Endodermal cell (in vitro differentiated cells): ENCODE measurements around the gene TRIM38. TPM values are rescaled to one million over a fixed set of nuclear protein-coding genes. Genes with fewer than 3 reads are reported as not detected.
A peak's percentile ranks its signal among the peaks of the same experiment; 100 is the strongest.
"Not testable (repeated sequence)": the region's sequence is repeated elsewhere in the genome, so short reads cannot be mapped to it uniquely, and the experiment has no call there.

Experiments used
- DNase-seq: peaks from one replicate; pipeline ENCODE4 v3.0.0-alpha.2; 2017
- H3K27ac ChIP-seq: 2 replicates; pipeline ENCODE4 v1.5.1; 2013; ENCODE audit warnings: mild to moderate bottlenecking, low read depth, low read length, moderate library complexity
- H3K27me3 ChIP-seq: 2 replicates; pipeline ENCODE4 v1.6.1; 2013; ENCODE audit warnings: mild to moderate bottlenecking, low read length, moderate library complexity; ENCODE audit not compliant: insufficient read depth, control insufficient read depth, poor library complexity, severe bottlenecking
- H3K36me3 ChIP-seq: 2 replicates; pipeline ENCODE4 v1.7.0; 2013; ENCODE audit warnings: mild to moderate bottlenecking, low read length, moderate library complexity; ENCODE audit not compliant: control insufficient read depth, insufficient read depth
- H3K4me1 ChIP-seq: one replicate; pipeline ENCODE4 v1.7.0; 2013; ENCODE audit warnings: low read length; ENCODE audit not compliant: control insufficient read depth, insufficient read depth
- H3K4me3 ChIP-seq: 2 replicates; pipeline ENCODE4 v1.5.1; 2013; ENCODE audit warnings: mild to moderate bottlenecking, low read length, moderate library complexity
- H3K9ac ChIP-seq: 2 replicates; pipeline ENCODE4 v1.6.1; 2013; ENCODE audit warnings: mild to moderate bottlenecking, low read length, moderate library complexity; ENCODE audit not compliant: poor library complexity, severe bottlenecking; ENCODE audit errors: extremely low read depth
- H3K9me3 ChIP-seq: 2 replicates; pipeline ENCODE4 v1.6.1; 2013; ENCODE audit warnings: mild to moderate bottlenecking, low read length, moderate library complexity; ENCODE audit not compliant: control insufficient read depth
- H3K27ac Mint-ChIP-seq: 2 replicates; pipeline ENCODE4 v1.8.0; 2020; ENCODE audit warnings: mixed read lengths
- H3K27me3 Mint-ChIP-seq: 2 replicates; pipeline ENCODE4 v1.8.0; 2021; ENCODE audit warnings: mild to moderate bottlenecking, mixed read lengths; ENCODE audit not compliant: insufficient read depth
- H3K36me3 Mint-ChIP-seq: 2 replicates; pipeline ENCODE4 v1.8.0; 2020; ENCODE audit warnings: low read depth, mixed read lengths
- H3K4me1 Mint-ChIP-seq: 2 replicates; pipeline ENCODE4 v1.8.0; 2020; ENCODE audit warnings: mixed read lengths
- H3K4me3 Mint-ChIP-seq: 2 replicates; pipeline ENCODE4 v1.8.0; 2020; ENCODE audit warnings: mild to moderate bottlenecking, moderate library complexity, mixed read lengths
- H3K9me3 Mint-ChIP-seq: 2 replicates; pipeline ENCODE4 v1.8.0; 2020; ENCODE audit warnings: mild to moderate bottlenecking, mixed read lengths
- WGBS, 2 experiments: methylation state at CpG; one replicate each; pipeline versions ENCODE4 v1.1.5 to v1.1.7; 2013; ENCODE audit warnings: missing lambda C conversion rate in 2 of 2, mixed read lengths in 1 of 2; ENCODE audit not compliant: insufficient coverage in 1 of 2, insufficient read length in 1 of 2; 5-methylcytosine and 5-hydroxymethylcytosine counted together
- total RNA-seq, 2 donors: library from RNA; stranded (reverse); fragmentation: NEBNext Ultra II Directional in 1 of 2; extraction: Animal tissue kit (Norgen Biotek cat#: 25700) in 1 of 2; gene quantifications; 2 replicates in 1 of 2; 3 replicates in 1 of 2; pipeline ENCODE4 v1.2.1, GENCODE V29; 2021
- TF ChIP-seq, protein P1 (sequence below): fragments of 200-600 bp; sonication (generic); conservative IDR thresholded peaks from 2 replicates; pipeline ENCODE4 v1.5.0; 2021; ENCODE audit warnings: antibody characterized with exemption, mild to moderate bottlenecking

TRIM38 gene
- total RNA-seq, 2 donors from 2014 or later: 4.2 to 4.4 TPM

DNA sequence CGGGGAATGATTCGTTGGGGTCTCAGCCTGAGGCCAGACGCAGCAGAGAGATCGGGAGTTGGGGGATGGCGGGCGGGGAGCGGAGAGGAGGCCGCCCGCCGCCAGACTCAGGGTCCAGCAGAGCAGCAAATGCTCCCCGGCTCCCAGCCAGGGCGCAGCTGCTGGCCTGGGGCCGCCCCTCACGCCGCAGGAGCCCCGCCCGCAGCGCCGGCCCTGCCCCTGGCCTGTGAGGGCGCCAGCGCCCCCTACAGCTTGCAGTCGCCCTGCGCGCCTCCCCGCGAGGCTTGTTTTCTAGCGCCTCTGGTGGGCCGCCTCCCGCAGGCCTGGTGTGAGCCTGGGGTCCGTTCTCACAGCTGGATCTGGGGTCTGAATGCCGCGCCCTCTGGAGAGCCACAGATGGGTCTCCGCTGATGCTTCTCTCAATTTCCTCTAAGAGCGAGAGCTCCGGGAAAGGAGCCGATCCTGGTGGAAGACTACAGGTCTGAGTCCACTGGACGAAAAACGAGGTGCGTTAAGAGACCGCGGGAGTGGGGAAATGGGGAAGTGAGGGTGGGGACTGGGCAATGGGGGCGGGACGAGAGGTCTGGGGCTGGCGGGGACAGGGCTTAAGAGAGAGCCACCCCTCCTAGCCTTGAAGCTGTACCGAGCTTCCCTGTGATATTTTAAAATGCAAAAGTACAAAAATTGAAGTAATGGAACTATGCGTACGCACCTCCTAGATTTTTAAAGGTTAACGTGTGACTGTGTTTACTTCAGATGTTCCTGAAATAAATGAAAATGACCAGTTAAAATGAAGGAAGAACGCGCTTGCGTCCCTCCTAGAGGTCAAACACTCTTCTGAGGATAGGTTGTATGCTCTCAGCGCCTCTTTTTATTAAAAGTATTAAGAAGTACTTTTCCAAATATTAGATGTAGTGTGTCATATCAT lies 30.1 kb downstream of the TRIM38 start:
- Histone ChIP-seq H3K27me3 (no peaks in the 10 kb centered on the region), H3K27ac (no peak overlapping the region), H3K4me1 (peaks cover 8% of the 10 kb centered on the region), H3K4me3 (peak overlapping the region; percentile 83), H3K9ac (peak overlapping the region; percentile 52), H3K36me3 (no peaks in the 10 kb centered on the region), H3K9me3 (no peaks in the 10 kb centered on the region)
- TF ChIP-seq, protein P1, sequence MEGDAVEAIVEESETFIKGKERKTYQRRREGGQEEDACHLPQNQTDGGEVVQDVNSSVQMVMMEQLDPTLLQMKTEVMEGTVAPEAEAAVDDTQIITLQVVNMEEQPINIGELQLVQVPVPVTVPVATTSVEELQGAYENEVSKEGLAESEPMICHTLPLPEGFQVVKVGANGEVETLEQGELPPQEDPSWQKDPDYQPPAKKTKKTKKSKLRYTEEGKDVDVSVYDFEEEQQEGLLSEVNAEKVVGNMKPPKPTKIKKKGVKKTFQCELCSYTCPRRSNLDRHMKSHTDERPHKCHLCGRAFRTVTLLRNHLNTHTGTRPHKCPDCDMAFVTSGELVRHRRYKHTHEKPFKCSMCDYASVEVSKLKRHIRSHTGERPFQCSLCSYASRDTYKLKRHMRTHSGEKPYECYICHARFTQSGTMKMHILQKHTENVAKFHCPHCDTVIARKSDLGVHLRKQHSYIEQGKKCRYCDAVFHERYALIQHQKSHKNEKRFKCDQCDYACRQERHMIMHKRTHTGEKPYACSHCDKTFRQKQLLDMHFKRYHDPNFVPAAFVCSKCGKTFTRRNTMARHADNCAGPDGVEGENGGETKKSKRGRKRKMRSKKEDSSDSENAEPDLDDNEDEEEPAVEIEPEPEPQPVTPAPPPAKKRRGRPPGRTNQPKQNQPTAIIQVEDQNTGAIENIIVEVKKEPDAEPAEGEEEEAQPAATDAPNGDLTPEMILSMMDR: peak; percentile 99
- Mint-ChIP-seq H3K9me3 (no peaks in the 10 kb centered on the region), H3K4me3 (peak overlapping the region; percentile 76), H3K36me3 (peaks cover 2% of the 10 kb centered on the region), H3K27me3 (no peaks in the 10 kb centered on the region), H3K27ac (peak overlapping the region; percentile 94), H3K4me1 (peaks cover 11% of the 10 kb centered on the region)
- DNase-seq: peak; percentile 98
- 14 to 30% methylated on average over 14 to 52 of the region's 52 CpGs for WGBS, 2 experiments

DNA sequence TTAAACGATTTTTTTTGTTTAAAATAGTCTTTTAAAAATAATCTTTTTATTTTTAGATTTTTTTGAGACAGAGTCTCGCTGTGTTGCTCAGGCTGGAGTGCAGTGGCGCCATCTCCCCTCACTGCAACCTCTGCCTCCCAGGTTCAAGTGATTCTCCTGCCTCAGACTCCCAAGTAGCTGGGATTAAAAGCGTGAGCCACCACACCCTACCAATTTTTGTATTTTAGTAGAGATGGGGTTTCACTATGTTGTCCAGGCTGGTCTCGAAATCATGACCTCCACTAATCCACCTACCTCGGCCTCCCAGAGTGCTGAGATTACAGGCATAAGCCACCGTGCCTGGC lies 30.7 kb downstream of the TRIM38 start:
- H3K27me3 Mint-ChIP-seq, H3K27me3 ChIP-seq, H3K27ac ChIP-seq, H3K4me1 ChIP-seq, H3K36me3 Mint-ChIP-seq, H3K4me3 ChIP-seq, H3K9ac ChIP-seq, DNase-seq, H3K4me1 Mint-ChIP-seq, H3K27ac Mint-ChIP-seq, H3K9me3 ChIP-seq, H3K36me3 ChIP-seq, H3K9me3 Mint-ChIP-seq: not testable (repeated sequence)
- peak overlapping the region; percentile 76 for H3K4me3 Mint-ChIP-seq
- 93 to 100% methylated on average over 3 to 7 of the region's 7 CpGs for WGBS, 2 experiments

DNA sequence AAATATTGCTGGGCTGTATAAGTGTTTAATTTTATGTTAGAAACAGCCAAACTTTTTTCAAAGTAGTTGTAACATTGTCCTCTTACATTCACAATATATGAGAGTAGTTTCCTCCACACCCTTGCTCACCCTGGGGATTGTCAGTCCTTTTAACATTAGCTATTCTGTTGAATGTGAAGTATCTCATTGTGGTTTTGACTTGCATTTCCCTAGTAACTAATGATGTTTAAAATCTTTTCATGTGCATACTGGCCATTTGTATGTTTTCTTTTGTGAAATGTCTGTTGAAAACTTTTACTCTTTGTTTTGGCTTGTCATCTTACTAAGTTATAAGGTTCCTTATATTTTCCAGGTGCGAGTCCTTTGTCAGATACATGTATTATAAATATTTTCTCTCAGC lies 32.9 kb downstream of the TRIM38 start:
- H3K27ac Mint-ChIP-seq: no peak overlapping the region
- no peaks in the 10 kb centered on the region for H3K27me3 ChIP-seq

More for the DNA sequence above, 32.9 kb downstream of the TRIM38 start:
- WGBS, 2 experiments: no CpG with 5 or more reads among the region's 1 CpG
- Histone ChIP-seq H3K4me1 (peaks cover 8% of the 10 kb centered on the region), H3K9ac (no peak overlapping the region), H3K9me3 (no peaks in the 10 kb centered on the region), H3K27ac (no peak overlapping the region), H3K4me3 (no peak overlapping the region), H3K36me3 (no peaks in the 10 kb centered on the region)
- TF ChIP-seq, protein P1: no peak
- Mint-ChIP-seq H3K36me3 (peaks cover 13% of the 10 kb centered on the region), H3K27me3 (no peaks in the 10 kb centered on the region), H3K4me1 (peaks cover 20% of the 10 kb centered on the region), H3K4me3 (no peak overlapping the region), H3K9me3 (no peaks in the 10 kb centered on the region)
- DNase-seq: no peak
